ENCODE results near the gene MRPL10. TPM values are rescaled to one million over a fixed set of nuclear protein-coding genes. Genes with fewer than 3 reads are reported as not detected.
A peak's percentile ranks its signal among the peaks of the same experiment; 100 is the strongest.

The MRPL10 gene
- total RNA-seq, 1 experiment from 2014 or later = 63.8 TPM

GRCh38 chr17:47853616-47854015 is 22.3 kb upstream of the MRPL10 start:
- Histone ChIP-seq H3K79me2 (ENCODE audit: low read depth) (peaks cover 22% of the 10 kb centered on the region), H3K27ac (no peak overlapping the region), H3F3A (ENCODE audit: insufficient read depth, low read depth) (0 out of 2 replicates have a peak, but pooled peaks cover 3% of the 10 kb centered on the region), H3K36me3 (ENCODE audit: low read depth) (no peaks in the 10 kb centered on the region), H3K9me2 (ENCODE audit: insufficient read depth) (no peaks in the 10 kb centered on the region), H2AFZ (no peak overlapping the region), H3K4me3 (no peak overlapping the region), H3K4me2 (no peak overlapping the region), H3K9me3 (ENCODE audit: insufficient read depth, low read depth) (no peaks in the 10 kb centered on the region), H3K4me1 (replicated peaks; ENCODE audit: insufficient read depth) (peaks cover 21% of the 10 kb centered on the region), H4K20me1 (ENCODE audit: insufficient read depth) (peaks cover 8% of the 10 kb centered on the region; the same call in 1 of the 2 replicates), H3K27me3 (ENCODE audit: insufficient read depth, low read depth) (no peaks in the 10 kb centered on the region)
- ChIA-PET CTCF (no interaction called here), POLR2A (ENCODE audit: unreplicated experiment) (no interaction called here)
- TF ChIP-seq CTCF (conservative IDR thresholded peaks at IDR 0.05) (no peak), EZH2 (IDR thresholded peaks at IDR 0.05; ENCODE audit: low read depth) (no peak)
- no TSS peak for BruUV-seq (replicated peaks)
- DNase-seq = no peak
- intact Hi-C loops (cut with micrococcal nuclease; ENCODE audit: unreplicated experiment) = no loop called here

GRCh38 chr17:47852113-47852949 is 21.0 kb upstream of the MRPL10 start:
- intact Hi-C loops (cut with micrococcal nuclease; ENCODE audit: unreplicated experiment) = no loop called here
- no peaks in the 10 kb centered on the region for H3K36me3 ChIP-seq (ENCODE audit: low read depth)
- H4K20me1 ChIP-seq (ENCODE audit: insufficient read depth) = peaks cover 8% of the 10 kb centered on the region; the same call in 1 of the 2 replicates
- H3K79me2 ChIP-seq (ENCODE audit: low read depth) = peaks cover 35% of the 10 kb centered on the region
- 0 out of 2 replicates have a peak, but pooled peaks cover 3% of the 10 kb centered on the region for H3F3A ChIP-seq (ENCODE audit: insufficient read depth, low read depth)
- no peaks in the 10 kb centered on the region for H3K9me3 ChIP-seq (ENCODE audit: insufficient read depth, low read depth)
- no peak overlapping the region for H3K4me3 ChIP-seq
- H3K4me1 ChIP-seq (replicated peaks; ENCODE audit: insufficient read depth) = peaks cover 32% of the 10 kb centered on the region
- DNase-seq = no peak
- no TSS peak for BruUV-seq (replicated peaks)
- no peaks in the 10 kb centered on the region for H3K9me2 ChIP-seq (ENCODE audit: insufficient read depth)
- ChIA-PET CTCF (no interaction called here), POLR2A (ENCODE audit: unreplicated experiment) (no interaction called here)
- no peak overlapping the region for H3K4me2 ChIP-seq
- no peaks in the 10 kb centered on the region for H3K27me3 ChIP-seq (ENCODE audit: insufficient read depth, low read depth)
- TF ChIP-seq CTCF (conservative IDR thresholded peaks at IDR 0.05) (no peak), EZH2 (IDR thresholded peaks at IDR 0.05; ENCODE audit: low read depth) (no peak)
- H2AFZ ChIP-seq = no peak overlapping the region
- H3K27ac ChIP-seq = no peak overlapping the region

GRCh38 chr17:47851764-47852112 is 20.4 kb upstream of the MRPL10 start:
- Histone ChIP-seq H3K27ac (no peak overlapping the region), H4K20me1 (ENCODE audit: insufficient read depth) (peaks cover 8% of the 10 kb centered on the region; the same call in 1 of the 2 replicates), H3K9me3 (ENCODE audit: insufficient read depth, low read depth) (no peaks in the 10 kb centered on the region), H3K4me2 (0 out of 2 replicates have a peak overlapping the region, but pooled peaks have one; percentile 27), H3K27me3 (ENCODE audit: insufficient read depth, low read depth) (no peaks in the 10 kb centered on the region), H3F3A (ENCODE audit: insufficient read depth, low read depth) (0 out of 2 replicates have a peak, but pooled peaks cover 3% of the 10 kb centered on the region), H3K79me2 (ENCODE audit: low read depth) (peaks cover 41% of the 10 kb centered on the region), H2AFZ (no peak overlapping the region), H3K4me1 (replicated peaks; ENCODE audit: insufficient read depth) (peaks cover 35% of the 10 kb centered on the region), H3K9me2 (ENCODE audit: insufficient read depth) (no peaks in the 10 kb centered on the region), H3K4me3 (no peak overlapping the region), H3K36me3 (ENCODE audit: low read depth) (0 out of 2 replicates have a peak, but pooled peaks cover 6% of the 10 kb centered on the region)
- TF ChIP-seq CTCF (conservative IDR thresholded peaks at IDR 0.05) = no peak
- no peak for TF ChIP-seq EZH2 (IDR thresholded peaks at IDR 0.05; ENCODE audit: low read depth)
- no peak for DNase-seq
- BruUV-seq (replicated peaks) = no TSS peak
- POLR2A ChIA-PET (ENCODE audit: unreplicated experiment) = interaction anchor here (0.6 kb wide), 1 partner anchor 32 kb away, joined by 3 read pairs; no protein-coding TSS in a partner anchor
- CTCF ChIA-PET = no interaction called here
- intact Hi-C loops (cut with micrococcal nuclease; ENCODE audit: unreplicated experiment) = loop anchor here (1.0 kb wide), 1 partner anchor 34 kb away; no protein-coding TSS in a partner anchor

Measured in PC-9 (cell line).